Stimulated activated CD8-positive, alpha-beta memory T cell treated with anti-CD3 and anti-CD28 coated beads, Interleukin-15, amount 100 ng/mL, for 4 hours (primary cell): ENCODE data around the gene PLCXD1.

Experiments
- DNase-seq, 2 donors: peaks; one replicate each; pipeline ENCODE4 v3.0.0-alpha.2; 2020; ENCODE audit warnings: low read depth in 2 of 2

Gene PLCXD1

DNA sequence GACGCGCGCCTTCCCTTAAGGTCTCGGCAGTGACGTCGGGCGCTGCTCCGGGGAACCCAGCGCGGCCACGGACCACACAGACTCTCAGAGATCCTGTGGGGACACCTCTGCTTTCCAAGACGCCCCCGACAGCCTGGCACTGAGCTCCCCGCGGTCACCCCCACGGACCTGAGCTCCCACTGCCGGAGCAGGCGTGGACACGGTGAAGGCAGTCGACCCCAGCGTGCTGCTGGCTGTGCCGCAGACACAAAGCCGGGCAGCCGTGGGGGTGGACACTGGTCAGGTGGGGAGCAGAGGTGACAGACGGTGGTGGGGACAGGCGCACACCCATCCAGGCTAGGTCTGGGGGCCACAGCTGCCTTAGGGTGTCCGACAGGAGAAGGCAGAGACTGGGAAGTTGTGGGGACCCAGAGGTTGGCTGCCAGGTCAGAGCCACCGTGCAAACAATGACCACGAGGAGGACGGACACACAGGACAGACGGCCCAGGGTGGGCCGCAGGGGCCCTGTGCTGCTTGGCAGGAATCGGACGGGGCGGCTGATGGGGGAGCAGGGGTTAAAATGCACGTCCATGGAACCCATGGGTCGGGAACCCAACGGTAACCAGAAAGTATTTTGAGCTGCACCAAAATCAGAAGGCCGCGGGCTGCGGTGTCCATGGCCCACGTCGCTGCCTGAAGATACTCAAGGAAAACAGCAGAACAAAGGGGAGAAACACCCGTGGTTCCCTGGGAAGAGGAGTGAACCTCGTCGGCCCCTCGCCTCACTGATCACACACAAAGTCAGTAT is 54.0 kb downstream of the PLCXD1 start:
- DNase-seq = no peak

DNA sequence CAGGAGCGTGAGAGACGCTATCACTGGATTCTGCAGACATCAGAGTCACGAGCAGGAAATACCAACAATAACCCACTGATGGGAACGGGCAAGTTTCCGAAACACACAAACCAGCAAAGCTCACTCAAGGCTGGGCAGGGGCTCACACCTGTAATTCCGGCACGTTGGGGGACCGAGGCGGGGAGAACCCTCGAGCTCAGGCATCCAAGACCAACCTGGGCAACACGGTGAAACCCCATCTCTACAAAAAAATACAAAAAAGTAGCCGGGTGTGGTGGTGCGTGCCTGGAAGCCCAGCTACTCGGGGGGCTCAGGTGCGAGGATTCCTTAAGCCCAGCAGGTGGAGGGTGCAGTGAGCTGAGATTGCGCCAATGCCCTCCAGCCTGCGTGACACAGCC is 54.6 kb downstream of the PLCXD1 start:
- no peak for DNase-seq

DNA sequence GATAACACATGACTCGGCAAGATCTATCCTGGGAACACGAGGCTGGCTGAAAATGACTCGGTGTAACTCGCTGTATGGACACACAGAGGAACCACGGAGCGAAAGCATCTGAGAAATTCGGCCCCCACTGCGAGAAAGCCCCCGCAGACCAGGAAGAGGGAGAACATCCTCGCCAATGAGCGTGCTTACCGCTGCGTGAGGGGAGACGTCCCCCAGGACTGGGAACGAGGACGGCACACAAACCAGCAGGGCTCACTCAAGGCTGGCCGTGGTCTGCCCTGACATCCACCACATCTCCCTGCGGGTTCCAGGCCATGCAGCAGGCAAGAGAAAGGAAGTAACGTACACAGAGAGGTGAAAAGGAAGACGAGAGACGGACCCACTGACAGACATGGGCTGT is 55.0 kb downstream of the PLCXD1 start:
- DNase-seq = no peak

DNA sequence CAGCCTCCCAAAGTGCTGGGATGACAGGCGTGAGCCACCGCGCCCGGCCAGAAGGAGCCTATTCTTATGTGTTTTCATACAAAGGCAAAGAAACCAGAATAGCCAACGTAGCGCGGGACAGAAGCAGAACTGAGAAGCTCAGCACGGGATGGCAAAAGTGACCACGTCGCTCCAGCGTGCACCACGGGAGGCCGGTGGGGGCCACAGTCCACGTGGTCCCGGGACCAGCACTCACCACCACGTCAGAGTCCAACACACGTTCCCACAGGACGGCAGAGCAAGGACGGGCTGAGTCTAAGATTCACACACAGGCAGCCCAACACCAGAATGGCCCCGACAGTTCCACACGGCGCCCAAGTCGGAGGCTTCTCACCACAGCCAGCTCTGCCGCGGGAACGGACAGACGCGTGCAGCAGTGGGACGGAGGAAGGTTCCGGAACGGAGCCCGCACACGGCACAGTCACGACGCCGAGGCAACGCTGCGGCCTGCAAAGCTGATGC is 56.2 kb downstream of the PLCXD1 start:
- DNase-seq = no peak

DNA sequence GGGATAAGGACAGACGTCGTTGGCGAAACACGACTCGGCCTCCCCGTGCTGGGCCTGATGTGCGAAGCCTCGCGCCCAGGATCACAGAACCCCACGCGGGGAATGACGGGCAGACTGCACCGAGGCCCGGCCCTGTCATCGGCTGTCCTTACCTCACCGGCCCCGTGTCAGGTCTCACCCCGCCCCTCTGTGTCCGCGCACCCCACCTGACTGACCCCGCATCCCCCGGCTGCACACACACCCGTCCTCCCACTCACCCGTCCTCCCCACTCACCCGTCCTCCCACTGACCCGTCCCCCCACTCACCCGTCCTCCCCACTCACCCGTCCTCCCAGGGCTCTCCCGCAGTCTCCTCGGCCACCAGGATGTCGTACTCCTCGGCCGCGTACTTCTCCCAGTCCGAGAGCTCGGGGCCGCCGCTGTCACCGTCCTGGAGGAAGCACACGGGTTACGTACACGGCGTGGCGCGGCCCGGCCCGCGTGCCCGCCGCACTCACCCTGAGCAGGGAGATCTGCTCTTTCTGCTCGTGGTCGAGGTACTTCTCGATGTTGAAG is 57.2 kb downstream of the PLCXD1 start:
- no peak for DNase-seq

DNA sequence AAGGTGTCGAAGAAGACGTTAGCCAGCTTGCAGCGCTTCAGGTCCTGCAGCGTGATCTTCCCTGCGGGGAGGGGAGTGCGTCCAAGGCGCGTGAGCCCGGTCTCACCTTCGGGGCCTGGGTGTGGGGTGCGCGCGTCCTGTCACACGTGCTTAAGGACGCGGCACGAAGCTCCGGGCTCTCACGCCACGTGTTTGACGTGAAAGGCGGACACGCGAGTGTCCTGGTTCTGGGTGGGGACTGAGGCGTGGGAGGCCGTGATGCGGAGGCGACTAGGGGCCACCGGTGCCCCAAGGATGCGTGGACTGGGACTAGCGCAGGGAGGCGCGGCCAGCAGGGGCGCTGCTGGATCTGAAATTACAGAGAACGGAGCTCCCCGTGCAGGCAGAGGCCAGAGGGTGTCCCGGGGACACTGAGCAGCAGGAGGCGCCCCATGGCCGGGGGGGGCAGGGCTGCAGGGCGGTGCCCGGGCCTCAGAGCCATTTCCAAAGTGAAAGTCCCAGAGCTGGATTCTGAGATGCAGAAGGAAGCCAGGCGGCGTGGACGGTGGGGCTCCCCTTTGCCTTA is 57.7 kb downstream of the PLCXD1 start:
- no peak for DNase-seq

DNA sequence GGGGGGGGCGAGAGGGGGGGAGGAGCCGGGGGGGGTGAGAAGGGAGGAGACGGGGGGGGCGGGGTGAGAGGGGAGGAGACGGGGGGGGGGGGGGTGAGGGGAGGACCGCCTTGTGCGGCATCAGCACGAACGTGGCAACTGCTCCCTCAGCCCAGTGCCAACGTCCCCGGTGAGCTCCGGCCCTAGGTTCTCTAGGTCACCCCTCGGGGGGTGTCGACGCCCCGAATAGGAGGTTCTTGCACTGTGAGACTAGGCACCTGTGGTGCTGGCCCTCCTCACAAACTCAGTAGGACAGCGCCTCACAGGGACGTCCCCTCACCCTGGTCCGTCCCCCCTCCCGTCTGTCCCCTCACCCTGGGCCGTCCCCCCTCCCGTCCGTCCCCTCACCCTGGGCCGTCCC is 58.9 kb downstream of the PLCXD1 start:
- no peak for DNase-seq

DNA sequence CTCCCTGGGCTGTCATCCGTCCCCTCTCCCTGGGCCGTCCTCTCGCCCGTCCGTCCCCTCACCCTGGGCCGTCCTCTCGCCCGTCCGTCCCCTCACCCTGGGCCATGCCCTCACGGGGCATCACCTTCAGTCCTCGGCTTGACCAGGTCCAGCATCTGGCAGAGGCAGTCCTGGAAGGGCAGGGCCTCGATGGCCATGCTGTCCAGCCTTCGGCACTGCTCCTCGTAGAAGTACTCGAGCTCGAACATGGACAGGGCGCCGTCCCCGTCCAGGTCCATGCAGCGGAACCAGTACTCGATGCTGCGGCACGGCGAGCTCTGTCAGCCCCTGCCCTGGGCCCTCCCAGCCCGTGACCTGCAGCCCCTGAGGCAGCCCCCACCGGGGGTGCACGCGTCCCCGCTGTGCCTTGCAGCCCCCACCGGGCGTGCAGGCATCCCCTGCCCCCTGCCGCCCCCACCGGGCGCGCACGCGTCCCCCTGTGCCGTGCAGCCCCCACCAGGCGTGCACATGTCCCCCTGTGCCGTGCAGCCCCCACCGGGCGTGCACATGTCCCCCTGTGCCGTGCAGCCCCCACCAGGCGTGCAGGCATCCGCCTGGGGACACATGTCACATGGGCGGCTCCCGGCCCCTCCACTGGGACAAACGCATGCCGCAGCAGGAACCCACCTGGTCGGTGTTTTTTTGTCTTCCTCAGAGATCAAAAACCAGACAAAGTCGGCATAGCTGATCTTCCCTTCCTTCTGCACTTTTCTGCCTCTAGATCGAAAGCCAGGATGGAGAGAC is 59.7 kb downstream of the PLCXD1 start:
- DNase-seq = no peak

DNA sequence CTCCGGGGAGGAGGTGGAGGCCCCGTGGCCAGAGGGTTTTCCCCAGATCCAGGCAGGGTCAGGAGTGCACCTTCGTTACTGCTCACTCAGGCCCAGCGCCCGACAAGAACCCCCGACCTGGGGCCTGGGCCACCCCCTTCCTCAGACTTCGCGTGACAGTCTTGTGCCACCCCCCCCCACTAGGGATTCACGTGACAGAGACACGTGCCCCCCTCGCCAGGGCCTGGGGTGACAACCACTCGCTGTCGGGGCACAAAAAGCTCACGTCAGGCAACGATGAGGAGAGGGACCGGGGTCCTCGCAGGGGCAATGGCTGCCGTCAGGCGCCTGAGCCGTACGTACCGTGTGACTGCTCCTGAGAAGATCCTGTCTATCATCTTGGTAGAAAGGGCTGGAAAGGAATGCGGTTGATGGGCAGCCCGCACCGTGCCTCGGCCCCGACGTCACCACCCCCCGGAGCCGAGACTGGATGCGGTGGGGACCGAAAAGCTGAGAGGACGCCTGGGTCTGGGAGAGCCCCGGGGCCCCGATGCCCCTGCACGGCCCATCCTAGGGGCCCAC is 60.4 kb downstream of the PLCXD1 start:
- no peak for DNase-seq

DNA sequence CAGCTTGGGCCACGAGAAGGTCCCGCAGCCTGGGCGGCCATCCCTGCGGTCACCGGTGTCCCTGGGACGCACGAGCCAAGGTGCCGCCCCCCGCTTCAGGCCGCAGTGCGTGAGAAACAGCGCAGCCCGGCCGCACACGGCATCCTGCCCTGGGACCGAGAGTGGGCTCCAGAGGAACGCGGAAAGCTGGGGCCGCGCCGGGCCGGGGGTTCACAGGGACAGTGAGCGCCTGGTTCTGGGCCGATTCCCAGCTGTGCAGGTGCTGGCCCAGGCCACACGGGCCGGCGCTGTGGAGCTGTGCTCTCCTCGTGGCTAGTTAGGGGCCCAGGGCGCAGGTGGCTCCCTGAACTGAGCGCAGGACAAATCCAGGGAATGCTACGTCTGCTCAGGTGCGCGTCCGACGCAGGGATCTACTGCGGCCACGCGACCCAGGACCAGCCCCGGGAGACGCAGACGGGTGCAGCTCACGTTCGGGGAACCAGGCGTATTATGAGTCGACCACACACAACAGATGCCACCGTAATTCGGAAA is 63.3 kb downstream of the PLCXD1 start:
- no peak for DNase-seq

DNA sequence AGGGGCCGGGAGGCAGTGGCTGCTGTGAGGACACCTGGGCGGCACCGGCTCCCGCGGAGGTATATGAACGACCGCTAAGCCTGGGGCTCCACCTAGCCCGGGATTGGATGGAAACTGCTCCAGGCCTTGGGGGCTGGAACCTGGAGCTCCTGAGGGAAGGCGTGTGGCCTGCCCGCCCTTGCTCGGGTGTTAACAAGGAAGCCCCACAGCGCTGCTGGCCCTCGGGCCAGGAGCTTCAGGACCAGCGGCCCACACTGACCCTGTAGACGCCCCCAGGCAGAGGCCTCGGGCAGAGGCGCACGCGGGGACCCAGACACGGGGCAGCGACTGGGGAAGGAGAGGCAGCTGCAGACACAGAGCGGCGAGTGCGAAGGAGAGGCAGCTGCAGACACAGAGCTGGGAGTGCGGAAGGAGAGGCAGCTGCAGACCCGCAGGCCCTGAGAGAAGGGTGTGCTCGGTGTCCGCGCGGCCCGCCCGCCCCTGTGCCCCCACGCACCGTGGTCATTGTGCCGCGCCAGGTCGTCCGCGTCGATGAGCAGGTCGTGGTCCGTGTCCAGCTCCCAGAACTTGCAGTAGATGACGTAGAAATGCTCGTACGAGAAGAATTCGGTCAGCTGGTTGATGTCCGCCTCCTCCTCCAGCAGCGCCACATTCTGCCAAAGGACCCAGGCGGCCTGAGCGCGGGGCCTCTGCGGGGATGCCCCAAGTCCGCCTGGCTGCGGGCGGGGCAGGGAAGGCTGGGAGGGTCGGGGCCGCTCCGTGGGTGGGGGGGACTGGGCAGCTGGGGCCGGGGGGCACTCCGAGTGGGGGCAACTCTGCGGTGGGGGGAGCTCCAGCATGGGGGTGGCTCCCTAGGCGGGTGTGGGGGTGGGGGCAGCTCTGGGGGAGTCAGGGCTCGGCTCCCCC is 64.1 kb downstream of the PLCXD1 start:
- DNase-seq = no peak

DNA sequence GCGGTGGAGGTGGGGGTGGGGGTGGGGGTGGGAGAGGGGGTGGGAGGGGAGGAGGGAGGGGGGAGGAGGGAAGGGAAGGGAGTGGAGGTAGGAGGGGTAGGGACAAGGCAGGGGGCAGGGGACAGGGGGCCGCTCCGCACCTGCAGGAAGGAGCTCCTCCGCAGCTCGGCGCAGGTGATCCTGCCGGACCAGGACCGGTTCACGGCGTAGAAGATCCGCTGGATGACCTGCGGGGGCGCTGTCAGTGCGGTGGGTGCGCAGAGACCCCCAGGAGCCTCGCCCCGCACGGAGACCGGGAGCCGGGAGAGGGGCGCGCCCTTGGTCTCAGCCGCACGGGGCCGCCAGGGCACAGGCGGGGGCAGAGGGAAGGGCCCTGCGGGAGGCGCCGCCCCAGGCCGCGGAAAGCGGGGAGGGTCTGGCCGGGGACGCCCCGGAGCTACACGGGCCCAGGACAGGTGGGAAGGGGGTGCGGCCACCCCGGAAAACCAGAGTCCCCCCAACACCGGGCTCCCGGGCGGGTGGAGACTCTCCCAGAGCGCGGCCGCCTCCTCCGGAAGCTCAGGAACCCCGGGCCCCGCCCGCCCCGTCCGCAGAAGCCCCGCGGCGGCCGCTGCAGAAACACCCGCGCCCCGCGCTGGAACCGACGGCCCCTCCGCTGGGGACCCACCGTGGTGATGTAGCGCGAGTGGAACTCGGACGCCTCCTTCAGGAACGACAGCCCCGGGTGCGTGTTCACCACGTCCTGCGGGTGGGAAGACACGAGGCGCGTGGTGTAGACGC is 65.0 kb downstream of the PLCXD1 start:
- DNase-seq = no peak

DNA sequence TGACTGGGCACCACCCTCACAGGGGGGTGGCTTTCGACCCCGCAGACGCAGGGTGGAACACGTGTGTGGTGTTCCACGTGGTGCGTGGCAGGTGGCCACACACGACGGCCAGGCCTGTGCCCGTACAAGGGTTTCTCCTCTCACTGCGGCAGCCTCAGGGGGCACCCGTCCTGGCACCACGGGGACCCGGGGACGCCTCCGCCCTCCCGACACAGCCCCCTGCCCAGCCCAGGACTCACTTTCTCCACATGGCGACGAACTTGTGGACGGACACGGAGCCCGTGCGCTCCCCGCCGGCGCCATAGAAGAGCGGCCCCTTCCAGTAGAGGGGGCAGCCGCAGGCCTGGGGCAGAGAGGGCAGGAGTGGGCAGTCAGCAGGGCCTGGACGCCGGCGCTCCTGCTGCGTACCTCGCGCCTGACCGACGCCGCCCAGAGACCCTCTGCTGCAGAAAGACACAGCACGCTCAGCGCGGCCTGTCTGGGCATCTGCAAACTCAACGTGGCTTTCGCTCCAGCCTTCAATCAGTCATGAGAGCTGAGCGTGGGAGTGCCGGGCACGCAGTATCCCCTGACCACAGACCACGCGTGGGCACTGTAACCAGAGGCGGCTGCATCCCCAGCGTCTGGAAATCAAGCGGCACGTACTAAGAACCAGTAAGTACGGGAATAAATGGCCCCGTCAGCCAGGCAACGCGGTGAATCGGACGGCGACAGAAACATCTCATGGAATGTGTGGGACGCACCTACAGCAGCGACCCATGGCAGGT is 66.4 kb downstream of the PLCXD1 start:
- DNase-seq = no peak

DNA sequence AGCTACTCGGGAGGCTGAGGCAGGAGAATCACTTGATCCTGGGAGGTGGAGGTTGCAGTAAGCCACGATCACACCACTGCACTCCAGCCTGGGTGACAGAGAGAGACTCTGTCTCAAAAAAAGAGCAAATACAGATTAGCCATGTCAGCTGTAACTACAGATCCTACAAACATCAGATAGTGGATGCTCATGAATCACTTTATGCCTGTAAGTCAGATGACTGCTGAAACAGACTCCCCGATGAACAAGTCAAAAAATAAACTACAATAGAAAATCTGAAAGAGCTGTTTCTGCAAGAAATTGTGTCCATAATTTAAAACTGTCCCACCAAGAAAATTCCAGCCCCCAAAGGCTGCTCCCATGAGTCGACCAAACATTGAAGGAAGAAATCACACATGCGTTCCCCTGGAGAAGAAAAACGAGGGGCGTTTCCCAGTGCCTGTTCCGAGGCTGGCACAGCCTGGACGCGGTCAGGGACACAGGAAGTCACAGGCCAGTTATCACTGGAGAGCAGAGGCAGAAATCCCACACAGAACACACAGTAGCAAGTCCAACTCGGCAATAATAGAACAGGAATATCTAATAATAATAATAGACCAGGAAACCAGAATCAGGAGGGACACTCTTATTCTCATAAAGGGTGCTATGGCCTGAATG is 67.4 kb downstream of the PLCXD1 start:
- no peak for DNase-seq

DNA sequence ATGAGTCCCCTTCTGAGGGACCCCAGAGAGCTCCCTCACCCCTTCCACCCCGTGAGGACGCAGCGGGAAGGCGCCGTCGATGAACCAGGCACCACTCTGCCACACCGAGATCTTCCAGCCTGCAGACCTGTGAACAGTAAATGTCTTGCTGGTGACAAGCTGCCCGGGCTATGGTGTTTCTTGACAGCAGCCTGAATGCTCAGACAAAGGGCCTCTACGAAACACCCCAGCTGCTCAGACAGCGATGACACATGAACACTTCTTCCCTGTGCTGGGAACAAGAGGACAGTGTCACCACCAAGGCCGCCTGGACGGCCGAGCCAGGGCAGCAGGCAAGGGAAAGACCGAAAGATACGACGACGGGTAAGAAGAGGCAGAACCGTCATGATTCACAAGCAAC is 68.0 kb downstream of the PLCXD1 start:
- DNase-seq = no peak

DNA sequence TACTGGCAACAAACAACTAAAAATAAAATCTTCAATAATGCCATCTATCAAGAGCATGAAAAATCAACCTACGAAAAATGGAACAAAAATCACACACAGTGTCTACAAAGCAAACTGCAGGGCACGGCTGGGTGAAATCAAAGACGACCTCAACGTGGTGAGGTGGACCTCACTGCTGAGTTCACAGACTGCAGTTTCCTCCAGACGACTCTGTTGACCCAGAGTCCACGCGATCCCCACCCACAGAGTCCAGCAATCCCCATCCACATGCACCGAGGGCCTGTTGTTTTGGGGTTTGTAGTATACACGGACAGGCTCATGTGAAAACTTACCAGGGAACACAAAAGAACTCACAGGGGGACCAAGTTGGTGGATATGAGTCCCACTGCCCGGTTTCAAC is 68.5 kb downstream of the PLCXD1 start:
- DNase-seq = no peak

DNA sequence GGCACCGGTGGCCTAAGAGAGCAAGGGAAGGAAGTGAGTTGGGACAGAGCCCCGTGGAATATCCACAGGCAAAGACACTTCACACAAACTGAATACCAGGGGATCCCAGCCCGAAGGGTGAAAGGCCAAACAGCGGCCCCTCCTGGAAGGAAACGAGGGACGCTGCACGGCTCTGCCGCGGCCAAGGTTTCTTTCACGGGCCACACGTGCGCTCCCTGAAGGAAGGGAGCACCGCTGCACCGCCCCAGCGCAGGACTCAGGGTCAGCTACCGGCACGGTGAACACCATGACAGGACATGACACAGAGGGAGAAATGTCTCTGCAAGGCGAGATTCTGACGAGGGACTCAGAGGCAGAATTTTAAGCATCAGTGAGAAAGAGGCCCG is 69.0 kb downstream of the PLCXD1 start:
- no peak for DNase-seq

DNA sequence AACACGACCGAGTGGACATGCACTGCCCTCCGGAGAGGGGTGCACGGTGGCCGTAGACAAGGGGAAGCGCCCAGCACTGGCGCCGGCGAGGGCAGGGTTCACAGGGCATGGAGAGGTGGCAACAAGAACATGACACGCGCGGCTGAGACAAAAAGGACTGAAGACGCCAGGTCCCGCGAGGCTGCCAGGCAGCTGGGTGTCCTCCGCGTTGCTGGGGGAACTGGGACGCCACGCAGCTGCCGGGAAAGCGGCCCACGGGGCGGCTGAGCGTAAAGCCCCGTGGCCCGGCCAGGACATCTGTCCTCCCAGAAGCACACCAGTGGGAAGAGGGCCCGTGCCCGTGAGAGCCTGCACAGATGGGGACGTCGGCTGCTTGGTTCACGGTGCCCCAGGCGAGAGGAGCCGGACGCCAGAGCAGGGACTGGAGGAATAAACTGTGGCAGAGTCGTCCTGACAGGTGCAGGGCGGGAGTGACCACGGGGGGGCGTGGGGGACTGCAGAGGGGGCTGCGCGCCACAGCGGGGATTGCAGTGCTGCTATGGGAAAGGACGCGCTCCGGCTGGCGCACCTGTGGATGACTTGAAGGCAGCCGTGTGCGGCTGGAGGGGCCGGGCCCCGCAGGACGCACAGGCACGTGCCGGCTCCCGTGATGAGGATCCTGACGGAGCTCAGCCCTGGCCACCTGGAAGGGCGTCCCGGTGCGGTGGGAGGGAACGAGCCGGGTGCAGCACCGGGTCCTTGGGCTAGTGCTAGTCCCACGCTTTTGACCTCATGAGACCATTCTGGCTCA is 69.5 kb downstream of the PLCXD1 start:
- DNase-seq = no peak
